GM12878 (cell line): ENCODE measurements around the gene FNDC3B. TPM values are rescaled to one million over a fixed set of nuclear protein-coding genes. Genes with fewer than 3 reads are reported as not detected.

ENCODE experiments used
- ATAC-seq: fragments of 200-7000 bp; cut with Tn5 transposase; 3 replicates; pipeline ENCODE4 v1.9.1; 2020; ENCODE audit warnings: mild to moderate bottlenecking, moderate library complexity
- BruUV-seq: library from RNA; stranded (reverse); fragments of 400-500 nt; replicated peaks from 2 replicates; lab custom pipeline; 2021; lab: Mats Ljungman, UMichigan
- CTCF ChIA-PET: fragments of 300-600 bp; sonication (Branson Sonifier 250); formaldehyde crosslinking; extraction: SDS; loops from one replicate; lab custom pipeline; 2021; ENCODE audit warnings: inconsistent platforms; lab: Yijun Ruan, JAX
- POLR2A ChIA-PET: fragments of 350-600 bp; formaldehyde crosslinking; extraction: SDS; loops from one replicate; lab custom pipeline; 2021; ENCODE audit warnings: inconsistent platforms; lab: Charles Lee
- RAD21 ChIA-PET: fragments of 300-600 bp; sonication (Branson Sonifier 250); formaldehyde crosslinking; loops from one replicate; lab custom pipeline; 2023; ENCODE audit warnings: antibody characterized with exemption; ENCODE audit not compliant: unreplicated experiment; lab: Charles Lee
- SMC1A ChIA-PET: fragments of 300-600 bp; sonication (Branson Sonifier 250); formaldehyde crosslinking; loops from one replicate; lab custom pipeline; 2023; ENCODE audit not compliant: unreplicated experiment, uncharacterized antibody; lab: Charles Lee
- DNase-seq: peaks from one replicate; pipeline ENCODE4 v3.0.0-alpha.2; 2011; ENCODE audit warnings: low read depth, low spot score
- FAIRE-seq: peaks from 3 replicates; lab custom pipeline; 2011; peaks lifted over from hg19 to GRCh38; lab: Jason Lieb, UNC
- H2AFZ ChIP-seq: 2 replicates; pipeline ENCODE4 v1.6.0; 2011; ENCODE audit warnings: low read depth, low read length, control low read depth; ENCODE audit not compliant: control insufficient read depth
- H3K27ac ChIP-seq: 2 replicates; pipeline ENCODE4 v1.5.1; 2011; ENCODE audit warnings: control low read depth; ENCODE audit not compliant: control insufficient read depth, insufficient read depth
- H3K27me3 ChIP-seq, 2 experiments: replicated peaks in 1 of 2; 2 replicates each; pipeline versions ENCODE4 v1.6.0 to v1.6.1; 2011; ENCODE audit warnings: low read length in 1 of 2; ENCODE audit not compliant: control insufficient read depth in 2 of 2, insufficient read depth in 2 of 2
- H3K36me3 ChIP-seq, 2 experiments: 2 replicates each; pipeline ENCODE4 v1.5.1; 2011; ENCODE audit warnings: low read length in 1 of 2; ENCODE audit not compliant: control insufficient read depth in 2 of 2, insufficient read depth in 2 of 2
- H3K4me1 ChIP-seq: 2 replicates; pipeline ENCODE4 v1.6.1; 2011; ENCODE audit warnings: mild to moderate bottlenecking, low read length, moderate library complexity, mixed read lengths; ENCODE audit not compliant: control insufficient read depth, insufficient read depth
- H3K4me2 ChIP-seq: 2 replicates; pipeline ENCODE4 v1.6.0; 2011; ENCODE audit warnings: control low read depth; ENCODE audit not compliant: control insufficient read depth, insufficient read depth
- H3K4me3 ChIP-seq: fragments of 200-600 bp; sonication (generic); 2 replicates; pipeline ENCODE4 v1.5.1; 2016
- H3K79me2 ChIP-seq: 2 replicates; pipeline ENCODE4 v1.6.0; 2011; ENCODE audit warnings: low read length; ENCODE audit not compliant: control insufficient read depth, insufficient read depth
- H3K9ac ChIP-seq: 2 replicates; pipeline ENCODE4 v1.8.0; 2011; ENCODE audit warnings: low read length, control low read depth, mixed read lengths; ENCODE audit not compliant: control insufficient read depth, insufficient read depth
- H3K9me3 ChIP-seq: replicated peaks from 3 replicates; pipeline ENCODE4 v1.5.1; 2011; ENCODE audit warnings: mild to moderate bottlenecking, low read length; ENCODE audit not compliant: control insufficient read depth, insufficient read depth
- H4K20me1 ChIP-seq: 2 replicates; pipeline ENCODE4 v1.6.0; 2011; ENCODE audit not compliant: control insufficient read depth, insufficient read depth
- BACH1 ChIP-seq: fragments of 450-650 bp; IDR thresholded peaks from 2 replicates; pipeline ENCODE4 v1.6.1; 2017; ENCODE audit warnings: mild to moderate bottlenecking, borderline replicate concordance
- ESRRA ChIP-seq: IDR thresholded peaks from 2 replicates; pipeline ENCODE4 v1.6.1; 2012; ENCODE audit warnings: mild to moderate bottlenecking, low read length, improper control_type of control experiment
- IKZF2 ChIP-seq, 2 experiments: fragments of 450-650 bp; IDR thresholded peaks; 2 replicates each; pipeline ENCODE4 v1.6.1; 2017; ENCODE audit warnings: mild to moderate bottlenecking in 2 of 2, moderate library complexity in 2 of 2
- JUND ChIP-seq: IDR thresholded peaks from 2 replicates; pipeline ENCODE4 v1.6.1; 2012; ENCODE audit warnings: low read depth, mild to moderate bottlenecking, low read length, improper control_type of control experiment, moderate library complexity
- KAT2A ChIP-seq: conservative IDR thresholded peaks from 2 replicates; pipeline ENCODE4 v1.6.1; 2011; ENCODE audit warnings: low read depth, low read length; ENCODE audit not compliant: control insufficient read depth
- PML ChIP-seq: IDR thresholded peaks from 2 replicates; pipeline ENCODE4 v1.6.1; 2012; ENCODE audit warnings: low read length, inconsistent platforms
- RBBP5 ChIP-seq: fragments of 200-600 bp; sonication (generic); conservative IDR thresholded peaks from 2 replicates; pipeline ENCODE4 v1.6.1; 2016
- SIN3A ChIP-seq: IDR thresholded peaks from 2 replicates; pipeline ENCODE4 v1.6.1; 2012; ENCODE audit warnings: low read depth, low read length, improper control_type of control experiment
- SMARCA5 ChIP-seq: fragments of 450-650 bp; IDR thresholded peaks from 2 replicates; pipeline ENCODE4 v1.6.1; 2017; ENCODE audit warnings: mild to moderate bottlenecking
- TCF12 ChIP-seq: IDR thresholded peaks from 2 replicates; pipeline ENCODE4 v1.6.1; 2011; ENCODE audit warnings: low read depth, mild to moderate bottlenecking, low read length
- TCF3 ChIP-seq: IDR thresholded peaks from 2 replicates; pipeline ENCODE4 v1.6.1; 2012; ENCODE audit warnings: low read depth, mild to moderate bottlenecking, low read length, borderline replicate concordance; ENCODE audit not compliant: insufficient read depth
- WGBS: methylation state at CpG from one replicate; pipeline ENCODE4 v1.1.6; 2016; ENCODE audit warnings: low lambda C conversion rate; ENCODE audit not compliant: insufficient replicate concordance, insufficient coverage; ENCODE audit errors: missing lambda C conversion rate; 5-methylcytosine and 5-hydroxymethylcytosine counted together
- in situ Hi-C: fragments of 300-500 bp; cut with MboI; formaldehyde crosslinking; loops from 9 replicates; pipeline ENCODE4 v1.14.3; 2018; ENCODE audit warnings: mixed read lengths
- intact Hi-C: fragments of 100-400 bp; cut with micrococcal nuclease; formaldehyde crosslinking; loops from one replicate; pipeline ENCODE4 v1.14.2; 2022; ENCODE audit not compliant: unreplicated experiment
- polyA plus RNA-seq, 11 experiments: library from polyadenylated mRNA; depleted of rRNA in 4 of 11; unstranded in 6 of 11; stranded (reverse) in 5 of 11; fragments of >200 nt; fragmentation: Nextera tagmentation in 4 of 11; fragmentation: Illumina TruSeq in 1 of 11; extraction: Ambion mirVana in 4 of 11; extraction: Trizol in 1 of 11; gene quantifications; 1 replicate in 1 of 11; 2 replicates in 10 of 11; pipeline versions ENCODE4 v1.2.1 to v1.2.3, GENCODE V29; 2011 to 2016; ENCODE audit warnings: inconsistent platforms in 2 of 11, missing spikeins in 2 of 11, low read depth in 1 of 11
- total RNA-seq, 4 experiments: library from RNA; depleted of rRNA in 3 of 4; stranded (reverse); fragments of >200 nt in 3 of 4; fragmentation: Illumina TruSeq in 1 of 4; extraction: Trizol in 1 of 4; gene quantifications; 2 replicates each; pipeline versions ENCODE4 v1.2.1 to v1.2.3, GENCODE V29; 2013 to 2021
- TF ChIP-seq, protein P1 (sequence below): fragments of 450-650 bp; formaldehyde crosslinking; IDR thresholded peaks from 2 replicates; pipeline ENCODE4 v1.4.0; 2020; ENCODE audit warnings: mild to moderate bottlenecking, moderate library complexity
- TF ChIP-seq, protein P2 (sequence below): IDR thresholded peaks from 2 replicates; pipeline ENCODE4 v1.6.1; 2012; ENCODE audit warnings: mild to moderate bottlenecking, low read depth, low read length
- TF ChIP-seq, protein P3 (sequence below): IDR thresholded peaks from 2 replicates; pipeline ENCODE4 v1.6.1; 2011; ENCODE audit warnings: borderline replicate concordance, low read depth, mild to moderate bottlenecking, moderate library complexity, mixed read lengths, low read length; ENCODE audit not compliant: insufficient read depth; ENCODE audit errors: extremely low read length

FNDC3B gene
- total and polyA plus RNA-seq, 10 of the 15 experiments (the other 5 are each of a cell fraction or from before 2014, with no cell fraction given): 7.9 to 35.0 (median 18.5) TPM

DNA sequence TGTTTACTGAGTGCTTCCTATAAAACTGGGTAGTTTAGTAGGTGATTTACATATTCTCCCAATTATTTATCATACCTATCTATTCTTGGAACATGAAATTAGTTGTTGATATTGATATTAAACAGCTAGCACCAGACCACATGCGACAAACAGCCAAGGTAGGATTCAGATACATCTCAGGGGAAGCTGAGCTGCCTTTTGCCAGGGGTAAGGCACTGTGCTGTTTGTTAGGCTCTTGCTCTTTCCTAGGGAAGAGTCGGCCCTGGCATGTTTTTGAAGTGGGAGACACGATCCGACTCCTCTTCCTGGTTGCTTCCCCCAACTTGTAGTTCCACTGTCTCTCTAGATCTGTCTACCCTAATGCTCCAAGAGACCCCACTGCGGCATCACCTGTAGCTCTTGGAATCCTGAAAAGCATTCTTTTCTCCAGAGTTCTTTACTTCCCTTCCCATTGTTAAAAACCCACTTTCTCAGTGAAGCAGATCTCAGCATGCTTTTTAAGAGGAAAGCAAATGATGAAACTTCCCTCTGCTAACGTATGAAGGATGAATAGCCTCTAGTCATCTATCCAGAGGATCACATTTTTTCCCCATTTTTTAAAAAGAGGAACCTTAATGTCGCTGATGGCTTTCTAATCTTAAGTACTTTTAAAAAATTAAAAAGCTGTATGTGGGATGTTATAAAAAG lies 270.5 kb downstream of the FNDC3B start:
- ATAC-seq (no peak), DNase-seq (no peak), FAIRE-seq (no peak)
- Histone ChIP-seq H3K36me3 (peaks cover 7 to 39% of the 10 kb centered on the region in 2 experiments), H3K4me1 (no peaks in the 10 kb centered on the region; the same call in 1 of the 2 replicates), H3K79me2 (no peaks in the 10 kb centered on the region), H4K20me1 (no peaks in the 10 kb centered on the region), H3K27ac (no peak overlapping the region), H3K4me2 (no peak overlapping the region), H2AFZ (no peak overlapping the region), H3K9me3 (no peaks in the 10 kb centered on the region), H3K4me3 (no peak overlapping the region), H3K27me3 (no peaks in the 10 kb centered on the region), H3K9ac (no peak overlapping the region)
- intact Hi-C loops (no loop called here), in situ Hi-C loops (no loop called here)
- RAD21 ChIA-PET: interaction anchor here (1.4 kb wide), 1 partner anchor 13 kb away, joined by 4 read pairs; no protein-coding TSS in a partner anchor
- CTCF ChIA-PET: interaction anchor here (1.0 to 1.4 kb wide), 2 partner anchors 12 to 22 kb away, joined by 4 read pairs; no protein-coding TSS in a partner anchor
- BruUV-seq: no TSS peak
- POLR2A ChIA-PET: no interaction called here
- SMC1A ChIA-PET: interaction anchor here (0.8 to 1.1 kb wide), 3 partner anchors 9 to 33 kb away, joined by 3 to 4 read pairs (median 3); no protein-coding TSS in a partner anchor
- 89% methylated on average over 7 of the region's 7 CpGs for WGBS
- TF ChIP-seq IKZF2 (IDR thresholded peaks at IDR 0.05) (no peak), TCF12 (no peak), BACH1 (no peak), SIN3A (no peak), RBBP5 (no peak), KAT2A (no peak), ESRRA (no peak), SMARCA5 (no peak), PML (no peak), JUND (no peak), TCF3 (no peak)
- TF ChIP-seq, protein P1, sequence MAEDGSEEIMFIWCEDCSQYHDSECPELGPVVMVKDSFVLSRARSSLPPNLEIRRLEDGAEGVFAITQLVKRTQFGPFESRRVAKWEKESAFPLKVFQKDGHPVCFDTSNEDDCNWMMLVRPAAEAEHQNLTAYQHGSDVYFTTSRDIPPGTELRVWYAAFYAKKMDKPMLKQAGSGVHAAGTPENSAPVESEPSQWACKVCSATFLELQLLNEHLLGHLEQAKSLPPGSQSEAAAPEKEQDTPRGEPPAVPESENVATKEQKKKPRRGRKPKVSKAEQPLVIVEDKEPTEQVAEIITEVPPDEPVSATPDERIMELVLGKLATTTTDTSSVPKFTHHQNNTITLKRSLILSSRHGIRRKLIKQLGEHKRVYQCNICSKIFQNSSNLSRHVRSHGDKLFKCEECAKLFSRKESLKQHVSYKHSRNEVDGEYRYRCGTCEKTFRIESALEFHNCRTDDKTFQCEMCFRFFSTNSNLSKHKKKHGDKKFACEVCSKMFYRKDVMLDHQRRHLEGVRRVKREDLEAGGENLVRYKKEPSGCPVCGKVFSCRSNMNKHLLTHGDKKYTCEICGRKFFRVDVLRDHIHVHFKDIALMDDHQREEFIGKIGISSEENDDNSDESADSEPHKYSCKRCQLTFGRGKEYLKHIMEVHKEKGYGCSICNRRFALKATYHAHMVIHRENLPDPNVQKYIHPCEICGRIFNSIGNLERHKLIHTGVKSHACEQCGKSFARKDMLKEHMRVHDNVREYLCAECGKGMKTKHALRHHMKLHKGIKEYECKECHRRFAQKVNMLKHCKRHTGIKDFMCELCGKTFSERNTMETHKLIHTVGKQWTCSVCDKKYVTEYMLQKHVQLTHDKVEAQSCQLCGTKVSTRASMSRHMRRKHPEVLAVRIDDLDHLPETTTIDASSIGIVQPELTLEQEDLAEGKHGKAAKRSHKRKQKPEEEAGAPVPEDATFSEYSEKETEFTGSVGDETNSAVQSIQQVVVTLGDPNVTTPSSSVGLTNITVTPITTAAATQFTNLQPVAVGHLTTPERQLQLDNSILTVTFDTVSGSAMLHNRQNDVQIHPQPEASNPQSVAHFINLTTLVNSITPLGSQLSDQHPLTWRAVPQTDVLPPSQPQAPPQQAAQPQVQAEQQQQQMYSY (CRISPR knock-in tag): no peak
- TF ChIP-seq, protein P2, sequence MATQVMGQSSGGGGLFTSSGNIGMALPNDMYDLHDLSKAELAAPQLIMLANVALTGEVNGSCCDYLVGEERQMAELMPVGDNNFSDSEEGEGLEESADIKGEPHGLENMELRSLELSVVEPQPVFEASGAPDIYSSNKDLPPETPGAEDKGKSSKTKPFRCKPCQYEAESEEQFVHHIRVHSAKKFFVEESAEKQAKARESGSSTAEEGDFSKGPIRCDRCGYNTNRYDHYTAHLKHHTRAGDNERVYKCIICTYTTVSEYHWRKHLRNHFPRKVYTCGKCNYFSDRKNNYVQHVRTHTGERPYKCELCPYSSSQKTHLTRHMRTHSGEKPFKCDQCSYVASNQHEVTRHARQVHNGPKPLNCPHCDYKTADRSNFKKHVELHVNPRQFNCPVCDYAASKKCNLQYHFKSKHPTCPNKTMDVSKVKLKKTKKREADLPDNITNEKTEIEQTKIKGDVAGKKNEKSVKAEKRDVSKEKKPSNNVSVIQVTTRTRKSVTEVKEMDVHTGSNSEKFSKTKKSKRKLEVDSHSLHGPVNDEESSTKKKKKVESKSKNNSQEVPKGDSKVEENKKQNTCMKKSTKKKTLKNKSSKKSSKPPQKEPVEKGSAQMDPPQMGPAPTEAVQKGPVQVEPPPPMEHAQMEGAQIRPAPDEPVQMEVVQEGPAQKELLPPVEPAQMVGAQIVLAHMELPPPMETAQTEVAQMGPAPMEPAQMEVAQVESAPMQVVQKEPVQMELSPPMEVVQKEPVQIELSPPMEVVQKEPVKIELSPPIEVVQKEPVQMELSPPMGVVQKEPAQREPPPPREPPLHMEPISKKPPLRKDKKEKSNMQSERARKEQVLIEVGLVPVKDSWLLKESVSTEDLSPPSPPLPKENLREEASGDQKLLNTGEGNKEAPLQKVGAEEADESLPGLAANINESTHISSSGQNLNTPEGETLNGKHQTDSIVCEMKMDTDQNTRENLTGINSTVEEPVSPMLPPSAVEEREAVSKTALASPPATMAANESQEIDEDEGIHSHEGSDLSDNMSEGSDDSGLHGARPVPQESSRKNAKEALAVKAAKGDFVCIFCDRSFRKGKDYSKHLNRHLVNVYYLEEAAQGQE: no peak
- TF ChIP-seq, protein P3, sequence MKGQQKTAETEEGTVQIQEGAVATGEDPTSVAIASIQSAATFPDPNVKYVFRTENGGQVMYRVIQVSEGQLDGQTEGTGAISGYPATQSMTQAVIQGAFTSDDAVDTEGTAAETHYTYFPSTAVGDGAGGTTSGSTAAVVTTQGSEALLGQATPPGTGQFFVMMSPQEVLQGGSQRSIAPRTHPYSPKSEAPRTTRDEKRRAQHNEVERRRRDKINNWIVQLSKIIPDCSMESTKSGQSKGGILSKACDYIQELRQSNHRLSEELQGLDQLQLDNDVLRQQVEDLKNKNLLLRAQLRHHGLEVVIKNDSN: no peak
